HG03103 (cell line): ENCODE data around the gene ADTRP.

Experiments used
- ATAC-seq: cut with Tn5 transposase; IDR thresholded peaks from one replicate; pipeline ENCODE4 v1.9.1; 2021; ENCODE audit warnings: low read depth; ENCODE audit not compliant: unreplicated experiment

The ADTRP gene

GRCh38 chr6:11729076-11729475, 49.5 kb downstream of the ADTRP start:
- ATAC-seq = no peak

DNA sequence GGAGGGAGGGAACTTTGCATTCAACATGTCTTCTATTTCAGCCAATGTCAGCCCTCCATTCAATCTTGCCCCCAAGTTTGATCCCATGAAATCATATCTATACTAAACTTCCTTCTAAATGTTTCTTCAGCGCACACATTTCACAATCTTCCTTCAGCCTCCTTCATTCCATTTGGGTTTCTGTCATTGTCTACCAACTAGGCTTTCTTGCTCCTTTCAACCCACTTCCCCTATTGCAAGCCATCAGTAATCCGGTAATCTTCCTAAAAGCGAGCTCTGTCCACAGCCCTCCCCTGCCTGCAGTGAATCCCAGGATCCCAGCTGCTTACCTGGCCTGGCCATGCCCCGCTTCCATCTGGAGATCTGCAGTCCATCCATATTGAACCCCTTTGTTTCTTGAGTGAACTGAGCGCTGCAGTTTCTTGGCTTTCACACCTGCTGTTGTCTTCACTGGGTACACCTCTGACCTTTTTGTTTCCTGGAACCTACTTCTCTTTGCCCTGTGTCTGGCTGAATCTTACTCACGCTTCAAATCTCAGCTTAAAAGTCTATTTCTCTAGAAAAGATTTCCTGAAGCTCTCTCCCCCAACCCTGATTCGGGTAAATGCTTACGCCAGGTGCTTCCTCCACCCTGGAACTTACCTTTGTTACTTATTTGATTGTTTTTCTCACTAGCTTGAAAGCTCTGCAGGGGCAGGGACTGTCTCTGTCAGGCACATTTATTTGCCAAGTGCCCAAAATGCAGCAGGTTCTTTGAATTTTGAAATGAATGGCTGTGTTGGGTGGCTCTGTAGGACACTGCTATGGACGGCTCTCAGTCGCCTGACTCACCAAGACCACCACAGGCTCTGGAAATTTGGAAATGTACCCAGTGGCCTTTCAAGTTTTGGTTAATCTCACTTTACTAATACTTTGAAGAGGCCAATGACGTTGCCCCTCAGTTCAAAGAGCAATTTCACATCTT, 50.3 kb downstream of the ADTRP start:
- no peak for ATAC-seq

GRCh38 chr6:11727346-11727997, 51.1 kb downstream of the ADTRP start:
- no peak for ATAC-seq

GRCh38 chr6:11724286-11724685, 54.3 kb downstream of the ADTRP start:
- no peak for ATAC-seq

DNA sequence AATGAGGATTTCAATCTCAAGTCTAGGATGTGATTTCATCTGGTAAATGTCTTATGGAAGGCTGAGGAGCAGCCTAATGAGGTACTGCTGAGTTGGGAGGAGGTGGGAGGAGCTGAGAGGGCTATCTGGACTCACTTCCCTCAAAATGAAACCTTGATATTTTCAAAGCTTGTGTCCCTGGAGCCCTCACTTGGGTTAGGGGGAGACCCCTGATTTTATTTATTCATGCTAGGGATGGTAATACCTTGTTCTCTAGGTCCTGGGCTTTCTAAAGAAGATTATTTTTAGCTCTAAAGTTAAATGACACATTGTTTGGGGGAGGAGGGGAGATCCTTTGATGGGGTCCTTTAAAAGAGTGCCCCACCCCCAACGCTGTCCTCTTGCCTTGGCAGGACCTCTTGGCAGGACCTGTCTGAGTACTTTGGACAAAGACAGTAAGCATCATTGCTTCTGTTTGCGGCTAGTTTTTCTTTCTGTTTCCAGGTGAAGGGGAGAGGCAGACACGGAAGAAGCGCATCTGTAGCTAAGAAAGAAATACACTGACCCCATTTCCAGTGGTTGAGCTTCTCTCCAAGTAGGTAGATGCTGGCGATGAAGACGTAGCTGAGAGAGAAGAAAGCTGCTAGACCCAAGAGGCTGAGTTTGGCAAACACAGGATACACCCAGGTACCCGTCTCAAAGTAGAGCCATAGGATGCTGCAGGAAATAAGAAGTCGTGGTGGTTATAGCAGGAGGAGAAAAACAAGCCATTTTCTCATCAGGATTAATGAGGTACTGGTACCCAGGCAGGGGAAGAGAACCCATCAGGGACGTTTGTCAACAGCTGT, 55.6 kb downstream of the ADTRP start:
- no peak for ATAC-seq

DNA sequence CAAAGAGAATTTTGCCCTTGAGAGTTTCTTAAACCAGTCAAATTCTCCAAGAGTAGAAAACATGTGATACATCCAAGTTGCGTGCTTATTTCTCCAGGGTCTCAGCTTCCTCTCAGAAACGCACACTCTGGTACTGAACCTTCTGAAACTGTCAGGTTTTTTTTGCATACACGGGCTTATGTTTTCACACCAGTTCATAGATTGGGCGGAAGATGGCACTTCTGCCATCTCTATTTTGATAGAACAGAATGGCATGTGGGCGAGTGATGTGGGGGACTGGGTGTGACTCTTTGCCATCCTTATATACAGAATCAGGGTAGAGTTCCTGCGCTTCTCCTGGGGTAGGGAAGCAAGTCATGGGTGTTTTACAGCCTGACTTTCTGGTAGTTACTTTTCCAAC, 56.4 kb downstream of the ADTRP start:
- ATAC-seq = no peak

GRCh38 chr6:11718463-11718862, 60.1 kb downstream of the ADTRP start:
- ATAC-seq = no peak

- no peak for ATAC-seq
These were observed 60.6 kb downstream of the ADTRP start for GRCh38 chr6:11718031-11718430.

DNA sequence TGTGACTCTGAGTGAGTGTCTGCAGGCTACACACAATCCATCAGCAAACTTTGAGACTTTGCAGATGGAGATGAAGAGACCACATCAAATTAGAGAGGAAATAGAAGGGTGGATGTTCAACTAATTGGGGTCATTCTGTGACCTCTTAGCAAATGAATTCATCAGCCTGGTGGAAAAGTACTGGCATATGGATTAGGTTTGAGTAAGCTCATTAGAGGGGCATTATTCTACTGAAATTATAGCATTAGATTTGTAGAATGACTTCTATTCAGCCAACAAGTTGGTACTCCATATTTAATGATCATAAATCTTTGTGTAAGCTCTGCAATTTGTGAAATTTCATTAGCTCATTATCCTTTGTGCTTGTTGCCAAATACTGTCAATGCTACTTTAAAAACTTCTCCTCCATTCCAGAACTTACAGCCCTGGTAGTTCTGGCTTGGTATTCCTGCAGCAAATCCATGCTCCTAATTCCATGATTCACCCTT, 63.8 kb downstream of the ADTRP start:
- ATAC-seq = no peak

DNA sequence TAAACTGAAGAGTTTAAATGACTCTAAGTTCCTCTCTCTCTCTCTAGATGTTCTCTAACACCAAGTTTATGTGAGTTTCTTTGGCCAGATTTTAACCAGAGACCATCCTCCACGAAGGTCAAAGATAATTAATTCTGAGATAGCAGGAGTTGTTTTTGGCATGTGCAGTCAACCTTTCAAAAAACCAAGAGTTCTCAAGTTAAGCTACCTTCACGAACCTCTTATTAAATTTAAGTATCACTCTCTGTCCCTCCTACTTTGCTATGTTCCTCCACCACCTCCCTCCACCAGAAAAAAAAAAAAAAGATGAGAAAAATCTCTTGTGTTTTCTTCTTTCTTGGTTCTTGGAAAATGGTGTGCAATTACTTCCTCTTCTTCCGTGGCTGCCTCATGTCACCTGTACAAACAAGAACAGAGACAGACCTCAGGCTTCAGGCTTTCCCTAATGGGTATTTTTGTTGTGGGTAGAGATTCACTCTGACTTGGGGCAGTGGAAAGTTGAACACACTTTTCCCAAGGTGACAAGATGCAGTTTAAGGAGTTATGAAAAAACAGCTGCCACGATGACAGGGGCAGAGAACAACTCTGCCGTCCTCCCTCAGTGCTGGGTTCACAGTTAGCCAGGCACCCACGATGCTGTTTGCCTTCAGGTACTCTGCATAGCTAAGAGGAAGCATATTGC, 64.3 kb downstream of the ADTRP start:
- no peak for ATAC-seq

DNA sequence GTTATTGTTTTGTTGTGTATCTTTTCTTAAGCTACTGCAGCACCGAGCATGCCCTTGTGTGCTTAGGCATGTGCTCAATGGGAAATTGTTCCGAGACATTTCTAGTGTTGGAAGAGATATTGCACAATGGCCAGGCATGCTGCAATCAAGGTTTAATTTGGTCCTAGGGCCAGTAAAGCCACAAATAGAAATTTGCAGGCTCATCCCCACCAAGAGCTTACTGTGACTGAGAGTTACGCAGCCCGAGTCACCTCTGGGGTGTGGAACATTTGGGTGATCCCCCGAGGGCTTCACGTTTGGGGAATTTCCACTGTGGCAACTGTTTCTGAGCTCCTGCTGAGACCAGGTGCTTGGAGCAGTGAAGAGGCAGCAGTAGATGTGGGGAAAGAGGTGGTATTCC, 65.8 kb downstream of the ADTRP start:
- no peak for ATAC-seq

- no peak for ATAC-seq
These were observed 66.5 kb downstream of the ADTRP start for GRCh38 chr6:11711984-11712711.

DNA sequence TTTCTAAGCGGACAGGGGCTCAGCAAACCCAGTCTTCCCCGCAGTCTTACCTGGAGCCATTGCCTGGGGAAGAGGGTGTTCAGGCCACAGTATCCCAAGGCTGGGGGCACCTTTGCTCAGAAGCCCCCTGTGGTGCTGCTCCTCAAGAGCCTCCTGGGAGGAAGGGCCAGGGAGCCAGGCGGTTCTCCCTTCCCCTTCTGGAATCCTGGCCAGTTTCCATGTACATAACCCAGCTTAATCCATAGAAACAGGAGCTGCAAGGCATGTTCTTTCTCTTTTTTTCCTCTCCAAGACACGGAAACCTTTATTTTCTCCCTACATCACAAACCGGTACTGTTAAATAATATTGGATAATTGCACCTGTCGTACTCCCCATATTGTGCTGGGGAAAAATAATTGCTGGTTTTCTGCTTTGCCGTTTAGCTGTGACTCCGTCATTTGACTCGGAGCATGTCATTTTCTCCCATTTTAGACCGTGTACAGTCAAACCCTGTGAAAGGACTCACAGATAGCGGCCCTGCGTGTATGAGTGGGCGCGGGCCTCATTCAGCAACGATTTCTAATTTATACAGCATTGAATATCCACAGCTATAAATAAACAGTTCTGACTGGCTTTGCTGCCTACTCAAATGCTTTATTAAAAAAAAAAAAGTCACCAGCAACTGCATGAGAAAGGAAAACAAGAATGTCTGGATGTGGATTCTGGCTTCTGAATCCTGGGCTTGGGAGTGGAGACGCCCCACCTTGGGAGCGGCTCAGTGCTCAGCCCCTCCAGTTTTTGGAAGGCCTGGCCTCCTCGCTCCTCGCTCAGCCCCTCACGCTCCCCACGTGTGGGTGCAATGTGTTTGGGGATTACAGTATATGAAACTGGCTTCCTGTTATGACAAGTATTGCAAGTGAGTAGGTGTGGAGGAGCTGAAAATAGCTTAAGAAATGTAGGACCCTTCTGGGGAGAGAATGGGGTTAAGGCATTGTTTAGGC, 67.3 kb downstream of the ADTRP start:
- no peak for ATAC-seq

DNA sequence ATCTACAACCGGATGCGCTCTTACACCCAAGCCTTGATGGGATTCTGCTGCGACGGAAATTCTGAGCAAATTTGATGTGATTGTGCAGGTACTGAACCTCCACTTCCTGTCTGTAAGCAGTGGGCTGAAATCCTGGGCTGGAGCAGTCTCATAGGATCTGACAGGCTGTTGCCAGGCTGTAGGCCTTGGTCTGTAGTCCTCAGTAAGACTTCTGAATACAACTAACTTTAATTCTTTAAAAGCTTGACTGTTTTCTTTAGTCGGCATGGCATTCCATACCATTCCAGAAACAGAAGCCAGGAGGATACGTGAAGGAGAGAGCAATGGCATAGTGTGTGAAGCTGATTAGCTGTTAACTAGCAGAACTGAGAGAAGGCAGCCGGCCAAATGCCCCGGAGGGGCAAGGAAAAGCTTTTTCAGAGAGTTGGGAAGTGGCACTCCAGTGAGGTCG, 68.3 kb downstream of the ADTRP start:
- no peak for ATAC-seq

- no peak for ATAC-seq
These were observed 72.4 kb downstream of the ADTRP start for GRCh38 chr6:11706171-11706570.

DNA sequence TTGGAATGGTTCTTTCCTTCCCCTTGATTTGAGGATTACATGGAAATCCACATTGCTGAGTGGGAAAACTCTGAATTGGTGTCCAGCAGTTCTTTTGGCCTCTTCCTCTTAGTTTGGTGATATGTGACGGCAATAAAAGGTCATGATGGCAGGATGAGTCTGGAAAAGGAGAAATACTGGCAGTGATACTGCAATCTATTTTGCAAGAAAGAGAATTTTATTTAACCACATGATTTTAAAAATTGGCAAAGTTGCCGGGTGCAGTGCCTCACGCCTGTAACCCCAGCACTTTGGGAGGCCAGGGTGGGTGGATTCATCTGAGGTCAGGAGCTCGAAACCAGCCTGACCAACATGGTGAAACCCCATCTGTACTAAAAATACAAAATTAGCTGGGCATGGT, 73.1 kb downstream of the ADTRP start:
- ATAC-seq = no peak

DNA sequence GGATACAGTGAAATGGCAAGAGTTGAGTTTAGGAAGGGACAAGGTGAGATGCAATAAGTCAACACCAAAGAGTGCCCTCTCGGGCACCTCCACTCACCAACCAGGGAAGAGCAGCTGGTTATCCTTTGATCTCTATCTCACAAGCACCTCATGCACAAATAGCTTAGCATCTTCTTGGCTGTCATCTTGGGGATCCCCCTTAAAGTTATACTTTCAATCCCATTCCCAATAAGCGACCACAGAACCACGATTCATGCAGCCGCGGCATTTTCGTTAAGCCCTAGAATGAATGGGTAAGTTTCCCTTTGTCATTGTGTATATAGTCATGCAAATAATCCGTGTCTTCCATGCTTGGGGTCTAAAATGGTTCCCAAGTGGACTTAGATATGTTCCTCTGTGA, 73.5 kb downstream of the ADTRP start:
- no peak for ATAC-seq

GRCh38 chr6:11703725-11704124, 74.9 kb downstream of the ADTRP start:
- ATAC-seq = no peak
